Stimulated activated naive B cell treated with anti-CD40 and anti-IgM and Interleukin-4, amounts not matched to agents 10 μg/mL and 1 μg/mL and 100 μg/mL, for 72 hours (primary cell): ENCODE measurements around the gene HOXD10.
A peak's percentile ranks its signal among the peaks of the same experiment; 100 is the strongest.

ENCODE experiments used
- ATAC-seq, 2 donors: fragments of 150-1000 bp; cut with Tn5 transposase; replicated peaks; 2 replicates each; pipeline ENCODE4 v1.10.0; 2021; ENCODE audit warnings: moderate library complexity in 1 of 2
- DNase-seq: peaks from one replicate; pipeline ENCODE4 v3.0.0; 2021
- H3K27ac Mint-ChIP-seq: one replicate; pipeline ENCODE4 v1.8.0; 2022; ENCODE audit warnings: mild to moderate bottlenecking, mixed read lengths
- H3K27me3 Mint-ChIP-seq, 2 donors: one replicate each; pipeline ENCODE4 v1.8.0; 2022; ENCODE audit warnings: mixed read lengths in 2 of 2
- H3K36me3 Mint-ChIP-seq, 2 donors: one replicate each; pipeline ENCODE4 v1.8.0; 2022; ENCODE audit warnings: mixed read lengths in 2 of 2, mild to moderate bottlenecking in 1 of 2
- H3K4me1 Mint-ChIP-seq, 2 donors: one replicate each; pipeline ENCODE4 v1.8.0; 2022; ENCODE audit warnings: mixed read lengths in 2 of 2, mild to moderate bottlenecking in 1 of 2
- H3K4me3 Mint-ChIP-seq, 2 donors: one replicate each; pipeline ENCODE4 v1.8.0; 2022; ENCODE audit warnings: mild to moderate bottlenecking in 2 of 2, mixed read lengths in 2 of 2, moderate library complexity in 1 of 2
- H3K9me3 Mint-ChIP-seq, 2 donors: one replicate each; pipeline ENCODE4 v1.8.0; 2022; ENCODE audit warnings: mixed read lengths in 2 of 2, mild to moderate bottlenecking in 1 of 2

The HOXD10 gene

DNA sequence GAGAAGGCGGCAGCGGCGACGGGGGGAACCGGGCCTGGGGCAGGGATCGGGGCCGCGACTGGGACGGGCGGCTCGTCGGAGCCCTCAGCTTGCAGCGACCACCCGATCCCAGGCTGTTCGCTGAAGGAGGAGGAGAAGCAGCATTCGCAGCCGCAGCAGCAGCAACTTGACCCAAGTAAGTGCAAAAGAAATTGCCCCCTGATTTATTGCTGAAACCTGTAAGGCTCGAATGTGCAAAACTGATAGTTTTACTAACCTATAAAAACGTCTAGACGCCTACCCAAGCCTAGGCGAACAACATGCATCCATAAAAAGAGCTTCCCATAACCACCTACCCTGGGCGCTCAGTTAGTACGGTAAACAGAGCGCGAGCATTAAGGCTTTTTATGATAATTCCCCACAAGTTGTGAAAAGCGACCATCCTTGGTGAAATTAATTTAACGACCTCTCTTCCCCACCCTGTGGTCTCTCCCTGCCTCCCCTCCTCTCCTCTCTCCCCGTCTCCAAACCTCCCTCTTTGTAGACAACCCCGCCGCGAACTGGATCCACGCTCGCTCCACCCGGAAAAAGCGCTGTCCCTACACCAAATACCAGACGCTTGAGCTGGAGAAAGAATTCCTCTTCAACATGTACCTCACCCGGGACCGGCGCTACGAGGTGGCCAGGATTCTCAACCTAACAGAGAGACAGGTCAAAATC is 7.0 kb downstream of the HOXD10 start:
- peaks cover 13 to 23% of the 10 kb centered on the region in 2 donors for H3K4me1 Mint-ChIP-seq
- no peak for DNase-seq
- no peak for ATAC-seq
- H3K36me3 Mint-ChIP-seq: peaks cover 0 to 2% of the 10 kb centered on the region in 2 donors
- H3K27ac Mint-ChIP-seq: peak overlapping the region; percentile 11
- H3K4me3 Mint-ChIP-seq: peak overlapping the region; percentile 27 to 54
- H3K27me3 Mint-ChIP-seq: peaks cover 74 to 76% of the 10 kb centered on the region in 2 donors
- no peaks in the 10 kb centered on the region for H3K9me3 Mint-ChIP-seq

- H3K9me3 Mint-ChIP-seq: no peaks in the 10 kb centered on the region
- H3K4me1 Mint-ChIP-seq: peaks cover 13 to 31% of the 10 kb centered on the region in 2 donors
- no peak for ATAC-seq
- H3K27me3 Mint-ChIP-seq: peaks cover 74 to 75% of the 10 kb centered on the region in 2 donors
- H3K4me3 Mint-ChIP-seq: peak overlapping the region in 1 of 2 donors; percentile 27
- peaks cover 2 to 3% of the 10 kb centered on the region in 2 donors for H3K36me3 Mint-ChIP-seq
- DNase-seq: no peak
- peak overlapping the region; percentile 70 for H3K27ac Mint-ChIP-seq
Measured at GRCh38 chr2:176124110-176124946, 7.8 kb downstream of the HOXD10 start.

DNA sequence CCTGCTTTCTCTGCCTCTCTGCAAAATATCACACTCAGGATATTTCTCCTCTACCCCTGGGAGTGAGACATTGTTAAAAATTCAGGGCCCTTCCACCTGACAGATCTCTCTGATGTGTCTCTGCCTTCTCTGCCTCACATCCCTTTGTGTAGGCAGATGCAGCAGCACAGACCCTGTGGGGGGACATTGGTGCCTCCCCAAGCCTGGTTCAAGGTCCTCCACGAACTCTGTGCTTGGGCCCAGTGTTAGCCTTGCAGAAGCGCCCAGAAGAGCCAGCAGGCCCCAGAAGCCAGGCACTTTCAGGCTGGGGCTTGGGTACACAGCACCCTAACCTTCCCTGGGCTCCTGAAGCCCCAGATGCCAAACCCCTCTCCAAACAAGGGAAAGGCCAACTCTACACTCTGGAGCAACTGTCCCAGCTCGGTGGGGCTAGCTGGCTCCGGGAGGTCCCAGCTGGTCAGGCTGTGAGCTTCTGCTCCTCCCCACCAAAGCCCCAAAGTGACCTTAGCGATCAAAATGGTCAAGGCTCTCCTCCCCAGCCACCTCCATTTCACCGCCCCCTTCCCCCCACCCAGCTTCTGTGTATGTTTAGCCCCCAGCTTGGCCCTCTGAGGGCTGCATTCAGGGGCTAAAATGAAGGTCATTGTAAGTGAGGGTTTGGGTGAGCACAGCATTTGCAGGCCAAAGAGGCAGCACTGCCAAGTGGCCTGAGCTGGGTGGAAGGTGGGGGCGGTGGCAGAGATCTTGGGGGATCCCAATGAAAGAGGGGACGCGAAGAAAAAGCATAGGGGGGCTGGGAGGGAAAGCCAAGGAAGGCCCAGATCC is 8.6 kb downstream of the HOXD10 start:
- Mint-ChIP-seq H3K36me3 (peaks cover 2 to 3% of the 10 kb centered on the region in 2 donors), H3K4me1 (peaks cover 13 to 32% of the 10 kb centered on the region in 2 donors), H3K27me3 (peaks cover 67 to 68% of the 10 kb centered on the region in 2 donors), H3K27ac (peak overlapping the region; percentile 70), H3K4me3 (no peak overlapping the region), H3K9me3 (no peaks in the 10 kb centered on the region)
- ATAC-seq (no peak), DNase-seq (no peak)

DNA sequence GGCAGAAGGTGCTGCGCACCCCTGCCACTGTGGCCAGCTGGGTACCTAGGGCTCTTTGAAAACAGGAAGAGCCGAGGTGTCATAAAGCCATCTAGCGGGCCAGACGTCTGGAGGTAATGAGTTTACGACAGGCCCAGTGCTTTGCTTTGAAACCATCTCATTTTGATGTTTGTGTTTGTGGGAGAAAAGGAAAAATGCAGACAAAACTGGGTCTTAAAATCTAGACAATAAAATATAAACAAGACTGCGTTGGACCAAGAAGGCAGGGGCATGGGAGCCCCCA is 9.1 kb downstream of the HOXD10 start:
- H3K9me3 Mint-ChIP-seq: no peaks in the 10 kb centered on the region
- H3K4me3 Mint-ChIP-seq: no peak overlapping the region
- DNase-seq: no peak
- peaks cover 63 to 65% of the 10 kb centered on the region in 2 donors for H3K27me3 Mint-ChIP-seq
- peak overlapping the region; percentile 7 for H3K27ac Mint-ChIP-seq
- peaks cover 2 to 3% of the 10 kb centered on the region in 2 donors for H3K36me3 Mint-ChIP-seq
- H3K4me1 Mint-ChIP-seq: peaks cover 13 to 36% of the 10 kb centered on the region in 2 donors
- no peak for ATAC-seq

- DNase-seq: no peak
- Mint-ChIP-seq H3K27me3 (peaks cover 63 to 66% of the 10 kb centered on the region in 2 donors), H3K9me3 (no peaks in the 10 kb centered on the region), H3K4me1 (peaks cover 18 to 44% of the 10 kb centered on the region in 2 donors), H3K27ac (peak overlapping the region; percentile 51), H3K4me3 (no peak overlapping the region), H3K36me3 (peaks cover 0 to 3% of the 10 kb centered on the region in 2 donors)
- no peak for ATAC-seq
Measured at GRCh38 chr2:176126929-176127773, 10.6 kb downstream of the HOXD10 start.

GRCh38 chr2:176127774-176128072 is 11.1 kb downstream of the HOXD10 start:
- ATAC-seq: no peak
- no peak overlapping the region for H3K4me3 Mint-ChIP-seq
- H3K27ac Mint-ChIP-seq: peak overlapping the region; percentile 88
- H3K4me1 Mint-ChIP-seq: peaks cover 20 to 45% of the 10 kb centered on the region in 2 donors
- peaks cover 1 to 6% of the 10 kb centered on the region in 2 donors for H3K36me3 Mint-ChIP-seq
- H3K27me3 Mint-ChIP-seq: peaks cover 67 to 71% of the 10 kb centered on the region in 2 donors
- DNase-seq: no peak
- H3K9me3 Mint-ChIP-seq: no peaks in the 10 kb centered on the region

DNA sequence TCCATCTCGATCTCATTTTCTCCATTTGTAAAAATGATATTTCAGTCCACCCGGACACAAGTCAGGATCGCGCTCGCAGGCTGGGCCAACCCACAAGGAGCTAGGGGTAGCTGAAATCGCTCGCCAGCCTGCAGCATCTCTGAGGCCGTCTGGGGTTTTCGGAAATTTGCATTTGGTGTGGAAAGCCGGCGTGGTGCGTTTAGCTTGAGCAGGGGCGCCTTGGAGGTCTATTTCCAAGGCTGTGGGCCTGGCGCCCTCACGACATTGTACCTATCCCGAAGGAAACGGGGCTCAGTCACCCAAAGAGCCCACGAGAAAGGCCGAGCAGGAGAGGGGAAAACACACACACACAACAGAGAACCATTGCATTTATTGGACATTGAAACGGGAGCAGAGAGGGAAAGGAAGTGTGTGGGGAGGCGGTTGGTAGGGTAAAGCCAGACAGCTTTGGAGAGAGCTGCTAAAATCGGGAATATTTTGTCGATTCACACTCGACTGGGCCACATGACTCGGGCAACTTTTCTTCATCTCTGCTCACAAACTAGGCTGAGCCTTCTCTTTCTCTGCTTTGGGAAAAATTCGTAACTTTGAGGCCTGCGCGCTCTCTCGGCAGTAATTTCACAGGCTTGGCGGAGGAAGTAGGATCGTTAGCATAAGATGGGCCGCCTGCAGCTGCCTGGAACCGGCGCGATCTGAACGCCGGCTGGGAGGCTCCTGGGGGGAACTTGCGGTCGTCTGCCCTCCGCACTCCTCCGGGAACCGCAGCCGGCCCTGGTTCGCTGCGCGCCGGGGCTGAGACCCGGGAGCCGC is 11.8 kb downstream of the HOXD10 start:
- DNase-seq (no peak), ATAC-seq (no peak)
- Mint-ChIP-seq H3K36me3 (peaks cover 1 to 6% of the 10 kb centered on the region in 2 donors), H3K27ac (peak overlapping the region; percentile 88), H3K9me3 (peaks cover 0 to 2% of the 10 kb centered on the region in 2 donors), H3K4me1 (peaks cover 20 to 44% of the 10 kb centered on the region in 2 donors), H3K27me3 (peaks cover 71 to 75% of the 10 kb centered on the region in 2 donors), H3K4me3 (peak overlapping the region; percentile 28 to 48)

GRCh38 chr2:176128982-176129796 is 12.6 kb downstream of the HOXD10 start, which contains the start of gene HOXD8:
HOXD8 (plus strand) TSS chr2:176129705; CDS start chr2:176130367, 662 bp downstream.
- Mint-ChIP-seq H3K27ac (peak within 1 kb of the TSS; percentile 88), H3K4me1 (peaks cover 14 to 37% of the 10 kb centered on the region in 2 donors), H3K27me3 (peaks cover 73 to 75% of the 10 kb centered on the region in 2 donors), H3K4me3 (peak within 1 kb of the TSS; percentile 54 to 71), H3K36me3 (peaks cover 1 to 6% of the 10 kb centered on the region in 2 donors), H3K9me3 (peaks cover 0 to 2% of the 10 kb centered on the region in 2 donors)
- DNase-seq (no peak), ATAC-seq (no peak)

GRCh38 chr2:176129813-176130146 is 13.2 kb downstream of the HOXD10 start:
- Mint-ChIP-seq H3K4me3 (no peak overlapping the region), H3K36me3 (peaks cover 1 to 6% of the 10 kb centered on the region in 2 donors), H3K9me3 (peaks cover 0 to 2% of the 10 kb centered on the region in 2 donors), H3K4me1 (peaks cover 14 to 34% of the 10 kb centered on the region in 2 donors), H3K27me3 (peaks cover 68 to 75% of the 10 kb centered on the region in 2 donors), H3K27ac (no peak overlapping the region)
- DNase-seq: no peak
- ATAC-seq: no peak

GRCh38 chr2:176130147-176130956 is 13.8 kb downstream of the HOXD10 start:
- Mint-ChIP-seq H3K36me3 (peaks cover 1 to 6% of the 10 kb centered on the region in 2 donors), H3K27ac (peak overlapping the region; percentile 85), H3K4me3 (peak overlapping the region; percentile 53 to 71), H3K27me3 (peaks cover 67 to 75% of the 10 kb centered on the region in 2 donors), H3K9me3 (peaks cover 0 to 2% of the 10 kb centered on the region in 2 donors), H3K4me1 (peaks cover 14 to 37% of the 10 kb centered on the region in 2 donors)
- ATAC-seq (no peak), DNase-seq (no peak)

- DNase-seq: no peak
- H3K27me3 Mint-ChIP-seq: peaks cover 68 to 75% of the 10 kb centered on the region in 2 donors
- H3K4me1 Mint-ChIP-seq: peaks cover 21 to 45% of the 10 kb centered on the region in 2 donors
- no peak for ATAC-seq
- H3K4me3 Mint-ChIP-seq: peak overlapping the region; percentile 48 to 56
- peaks cover 2 to 4% of the 10 kb centered on the region in 2 donors for H3K9me3 Mint-ChIP-seq
- H3K36me3 Mint-ChIP-seq: peaks cover 1 to 10% of the 10 kb centered on the region in 2 donors
- peak overlapping the region; percentile 85 for H3K27ac Mint-ChIP-seq
Measured at GRCh38 chr2:176130957-176131847, 14.6 kb downstream of the HOXD10 start.
